ENCODE results near the gene TRERF1. TPM values are rescaled to one million over a fixed set of nuclear protein-coding genes. Genes with fewer than 3 reads are reported as not detected.

Gene TRERF1
- total RNA-seq, 4 donors from 2014 or later = 2.5 to 8.0 (median 3.4) TPM

DNA sequence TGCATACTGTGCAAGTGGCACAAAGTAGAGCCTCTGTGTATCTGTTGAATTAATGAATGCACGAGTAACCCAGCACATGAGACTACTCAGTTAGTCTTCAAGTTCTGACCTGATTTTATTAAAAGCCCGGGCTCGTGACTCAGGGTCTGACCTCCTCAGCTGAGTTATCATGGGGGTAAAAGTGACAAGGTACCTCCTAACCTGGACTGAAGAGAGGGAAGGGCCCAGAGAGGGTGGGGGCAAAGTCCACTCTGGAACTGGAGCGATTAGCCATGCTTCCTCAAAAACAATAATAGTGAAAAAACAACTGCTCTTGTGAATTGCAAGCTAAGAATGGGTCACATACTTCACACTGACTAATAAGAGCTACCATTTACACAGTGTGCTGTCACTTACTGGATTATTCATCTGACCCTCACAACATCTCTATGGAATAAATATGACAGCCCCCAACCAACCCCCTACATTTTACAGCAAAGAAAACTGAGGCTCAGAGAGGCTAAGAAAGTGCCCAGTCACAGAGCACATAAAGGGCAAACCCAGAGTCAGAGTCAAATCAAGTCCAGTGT is 26.7 kb downstream of the TRERF1 start:
- no peak overlapping the region for H3K27ac ChIP-seq
- DNase-seq = no peak
- no peaks in the 10 kb centered on the region for H3K9me3 ChIP-seq
- H3K4me3 ChIP-seq = no peak overlapping the region
- H3K27me3 ChIP-seq = no peaks in the 10 kb centered on the region
- no peaks in the 10 kb centered on the region for H3K36me3 ChIP-seq
- in situ Hi-C loops (cut with MboI; ENCODE audit: low pct_ligation_motif_present in 1 of 4, low pct_unique_long_range_greater_than_20kb in 1 of 4, low sequenced_read_pairs in 3 of 4) (no loop called here), intact Hi-C loops (cut with DNase I; ENCODE audit: low total_unique reads) (no loop called here)
- no peak for TF ChIP-seq POLR2A (IDR thresholded peaks at IDR 0.05)
- TF ChIP-seq EP300 (IDR thresholded peaks at IDR 0.05; ENCODE audit: low read depth) = no peak
- TF ChIP-seq CTCF (IDR thresholded peaks at IDR 0.05) = no peak
- no peak for TF ChIP-seq POLR2AphosphoS5 (IDR thresholded peaks at IDR 0.05)
- peaks cover 0 to 29% (median 12%) of the 10 kb centered on the region in 4 donors for H3K4me1 ChIP-seq
- 40 to 66% methylated on average over 1 to 4 of the region's 4 CpGs for WGBS, 2 donors (ENCODE audit: low coverage in 1 of 2)

DNA sequence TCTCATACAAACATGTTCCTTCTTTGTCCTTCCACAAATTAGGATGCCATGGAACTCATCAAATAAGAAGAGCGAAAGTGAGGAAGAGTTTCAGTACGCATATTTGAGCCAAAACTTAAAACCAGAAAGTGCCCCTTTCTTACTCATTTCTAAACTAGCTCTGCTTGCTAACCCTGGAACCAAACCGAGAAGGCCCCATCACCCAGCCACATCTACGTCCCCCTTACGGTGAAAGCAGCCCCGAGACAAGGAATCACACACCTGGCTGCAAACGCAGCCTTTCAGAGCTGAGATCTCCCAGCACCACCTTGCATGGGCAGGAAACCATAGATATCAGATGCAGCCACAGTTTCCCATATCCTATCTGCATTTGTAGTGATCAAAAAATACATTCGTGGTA is 28.5 kb downstream of the TRERF1 start:
- in situ Hi-C loops (cut with MboI; ENCODE audit: low pct_ligation_motif_present in 1 of 4, low pct_unique_long_range_greater_than_20kb in 1 of 4, low sequenced_read_pairs in 3 of 4) = no loop called here
- no peaks in the 10 kb centered on the region for H3K27me3 ChIP-seq
- no peak overlapping the region for H3K4me3 ChIP-seq
- 76 to 86% methylated on average over 3 to 8 of the region's 8 CpGs for WGBS, 2 donors (ENCODE audit: low coverage in 1 of 2)
- H3K27ac ChIP-seq = no peak overlapping the region
- no peaks in the 10 kb centered on the region for H3K9me3 ChIP-seq
- intact Hi-C loops (cut with DNase I; ENCODE audit: low total_unique reads) = no loop called here
- DNase-seq = no peak
- no peaks in the 10 kb centered on the region for H3K36me3 ChIP-seq
- H3K4me1 ChIP-seq = peaks cover 0 to 21% (median under 1%) of the 10 kb centered on the region in 4 donors
- no peak for TF ChIP-seq EP300 (IDR thresholded peaks at IDR 0.05; ENCODE audit: low read depth)
- no peak for TF ChIP-seq POLR2AphosphoS5 (IDR thresholded peaks at IDR 0.05)
- TF ChIP-seq CTCF (IDR thresholded peaks at IDR 0.05) = no peak
- TF ChIP-seq POLR2A (IDR thresholded peaks at IDR 0.05) = no peak

- WGBS, 2 donors (ENCODE audit: low coverage in 1 of 2) = 87 to 88% methylated on average over 3 of the region's 3 CpGs
- no peak for DNase-seq
- intact Hi-C loops (cut with DNase I; ENCODE audit: low total_unique reads) (no loop called here), in situ Hi-C loops (cut with MboI; ENCODE audit: low pct_ligation_motif_present in 1 of 4, low pct_unique_long_range_greater_than_20kb in 1 of 4, low sequenced_read_pairs in 3 of 4) (no loop called here)
- no peak overlapping the region for H3K27ac ChIP-seq
- TF ChIP-seq CTCF (IDR thresholded peaks at IDR 0.05) = no peak
- TF ChIP-seq EP300 (IDR thresholded peaks at IDR 0.05; ENCODE audit: low read depth) = no peak
- TF ChIP-seq POLR2A (IDR thresholded peaks at IDR 0.05) = no peak
- no peak for TF ChIP-seq POLR2AphosphoS5 (IDR thresholded peaks at IDR 0.05)
- no peaks in the 10 kb centered on the region for H3K36me3 ChIP-seq
- H3K4me1 ChIP-seq = peaks cover 0 to 23% (median 2%) of the 10 kb centered on the region in 4 donors
- no peaks in the 10 kb centered on the region for H3K9me3 ChIP-seq
- H3K27me3 ChIP-seq = no peaks in the 10 kb centered on the region
- H3K4me3 ChIP-seq = no peak overlapping the region
Measured at GRCh38 chr6:42420741-42421140, 31.0 kb downstream of the TRERF1 start.

DNA sequence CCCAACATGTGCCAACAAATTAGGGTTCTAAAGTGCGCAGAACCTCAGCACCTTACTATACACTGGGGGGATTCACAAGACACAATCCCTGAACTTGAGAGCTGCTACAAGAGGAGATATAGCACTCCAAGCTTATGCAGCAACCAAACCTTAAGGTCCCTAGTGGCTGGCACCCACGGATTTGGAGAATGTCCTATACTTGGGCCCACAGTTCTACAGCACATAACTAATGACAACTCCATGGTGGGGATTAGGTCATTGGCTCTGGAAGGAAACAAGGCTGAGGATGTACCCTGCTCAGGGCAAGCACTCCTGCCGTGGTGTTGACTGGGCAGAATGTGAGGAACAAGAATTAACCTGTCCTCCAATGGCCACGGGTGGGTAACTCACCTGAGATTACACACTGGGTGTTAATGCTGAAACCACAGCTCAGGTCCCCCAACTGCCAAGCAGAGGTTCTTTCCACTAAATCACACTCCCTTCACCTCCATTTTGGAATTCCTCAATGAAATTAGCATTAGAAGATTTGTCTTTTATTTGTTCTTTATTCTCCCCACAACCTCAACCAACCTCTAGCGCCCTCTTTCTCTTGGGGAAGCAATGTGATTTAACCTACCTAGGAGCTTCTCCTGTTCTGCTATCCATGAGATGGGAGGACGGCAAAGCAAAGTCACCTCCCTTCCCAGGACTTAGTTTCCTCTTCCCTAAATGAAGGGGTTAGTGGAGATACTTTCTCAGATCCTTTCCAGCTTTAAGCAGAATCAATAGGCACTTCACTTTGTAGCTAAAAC is 32.0 kb downstream of the TRERF1 start:
- no peak overlapping the region for H3K4me3 ChIP-seq
- WGBS, 2 donors (ENCODE audit: low coverage in 1 of 2) = 86 to 94% methylated on average over 2 to 6 of the region's 6 CpGs
- H3K36me3 ChIP-seq = no peaks in the 10 kb centered on the region
- no peaks in the 10 kb centered on the region for H3K9me3 ChIP-seq
- in situ Hi-C loops (cut with MboI; ENCODE audit: low pct_ligation_motif_present in 1 of 4, low pct_unique_long_range_greater_than_20kb in 1 of 4, low sequenced_read_pairs in 3 of 4) = no loop called here
- no peak for TF ChIP-seq POLR2AphosphoS5 (IDR thresholded peaks at IDR 0.05)
- no peak for TF ChIP-seq POLR2A (IDR thresholded peaks at IDR 0.05)
- no peak for TF ChIP-seq CTCF (IDR thresholded peaks at IDR 0.05)
- no peak for TF ChIP-seq EP300 (IDR thresholded peaks at IDR 0.05; ENCODE audit: low read depth)
- no peaks in the 10 kb centered on the region for H3K27me3 ChIP-seq
- intact Hi-C loops (cut with DNase I; ENCODE audit: low total_unique reads) = no loop called here
- no peak overlapping the region for H3K27ac ChIP-seq
- H3K4me1 ChIP-seq = peaks cover 0 to 17% (median 2%) of the 10 kb centered on the region in 4 donors
- no peak for DNase-seq

All from transverse colon (tissue), 4 donors.